Measurements from ENCODE around the gene AP3D1. TPM values are rescaled to one million over a fixed set of nuclear protein-coding genes. Genes with fewer than 3 reads are reported as not detected.
"Not testable (repeated sequence)": the region's sequence is repeated elsewhere in the genome, so short reads cannot be mapped to it uniquely, and the experiment has no call there.

AP3D1 gene
- total RNA-seq, 4 donors from 2014 or later = 71.0 to 139 (median 99.0) TPM

- Histone ChIP-seq H3K36me3 (no peaks in the 10 kb centered on the region), H3K4me3 (no peak overlapping the region), H3K27ac (peak overlapping the region; percentile 61 to 86 (median 76)), H3K27me3 (no peaks in the 10 kb centered on the region), H3K4me1 (peaks cover 47 to 66% of the 10 kb centered on the region in 2 donors), H3K9me3 (no peaks in the 10 kb centered on the region)
- intact Hi-C loops (cut with DNase I; ENCODE audit: low total_unique reads) = loop anchor here (10.0 kb wide), 2 partner anchors 945 to 1975 kb away; partner anchors contain the start of gene ZBTB7A
- in situ Hi-C loops (cut with MboI; ENCODE audit: low sequenced_read_pairs in 4 of 4) = no loop called here
- no peak for DNase-seq
- ATAC-seq = no peak
- TF ChIP-seq POLR2A (IDR thresholded peaks at IDR 0.05) = no peak
- TF ChIP-seq, protein P1, sequence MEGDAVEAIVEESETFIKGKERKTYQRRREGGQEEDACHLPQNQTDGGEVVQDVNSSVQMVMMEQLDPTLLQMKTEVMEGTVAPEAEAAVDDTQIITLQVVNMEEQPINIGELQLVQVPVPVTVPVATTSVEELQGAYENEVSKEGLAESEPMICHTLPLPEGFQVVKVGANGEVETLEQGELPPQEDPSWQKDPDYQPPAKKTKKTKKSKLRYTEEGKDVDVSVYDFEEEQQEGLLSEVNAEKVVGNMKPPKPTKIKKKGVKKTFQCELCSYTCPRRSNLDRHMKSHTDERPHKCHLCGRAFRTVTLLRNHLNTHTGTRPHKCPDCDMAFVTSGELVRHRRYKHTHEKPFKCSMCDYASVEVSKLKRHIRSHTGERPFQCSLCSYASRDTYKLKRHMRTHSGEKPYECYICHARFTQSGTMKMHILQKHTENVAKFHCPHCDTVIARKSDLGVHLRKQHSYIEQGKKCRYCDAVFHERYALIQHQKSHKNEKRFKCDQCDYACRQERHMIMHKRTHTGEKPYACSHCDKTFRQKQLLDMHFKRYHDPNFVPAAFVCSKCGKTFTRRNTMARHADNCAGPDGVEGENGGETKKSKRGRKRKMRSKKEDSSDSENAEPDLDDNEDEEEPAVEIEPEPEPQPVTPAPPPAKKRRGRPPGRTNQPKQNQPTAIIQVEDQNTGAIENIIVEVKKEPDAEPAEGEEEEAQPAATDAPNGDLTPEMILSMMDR (IDR thresholded peaks at IDR 0.05 in 4 of 5, conservative IDR thresholded peaks at IDR 0.05 in 1 of 5) = no peak
These were observed 61.7 kb downstream of the AP3D1 start for GRCh38 chr19:2089727-2090053.

GRCh38 chr19:2089001-2089711, 62.2 kb downstream of the AP3D1 start:
- no peak for ATAC-seq
- in situ Hi-C loops (cut with MboI; ENCODE audit: low sequenced_read_pairs in 4 of 4) = no loop called here
- Histone ChIP-seq H3K9me3 (no peaks in the 10 kb centered on the region), H3K27me3 (no peaks in the 10 kb centered on the region), H3K4me1 (peaks cover 44 to 62% of the 10 kb centered on the region in 2 donors), H3K4me3 (no peak overlapping the region), H3K27ac (peak overlapping the region; percentile 61 to 86 (median 76)), H3K36me3 (no peaks in the 10 kb centered on the region)
- no peak for DNase-seq
- intact Hi-C loops (cut with DNase I; ENCODE audit: low total_unique reads) = no loop called here
- TF ChIP-seq, protein P1 (IDR thresholded peaks at IDR 0.05 in 4 of 5, conservative IDR thresholded peaks at IDR 0.05 in 1 of 5) = no peak
- TF ChIP-seq POLR2A (IDR thresholded peaks at IDR 0.05) = no peak

DNA sequence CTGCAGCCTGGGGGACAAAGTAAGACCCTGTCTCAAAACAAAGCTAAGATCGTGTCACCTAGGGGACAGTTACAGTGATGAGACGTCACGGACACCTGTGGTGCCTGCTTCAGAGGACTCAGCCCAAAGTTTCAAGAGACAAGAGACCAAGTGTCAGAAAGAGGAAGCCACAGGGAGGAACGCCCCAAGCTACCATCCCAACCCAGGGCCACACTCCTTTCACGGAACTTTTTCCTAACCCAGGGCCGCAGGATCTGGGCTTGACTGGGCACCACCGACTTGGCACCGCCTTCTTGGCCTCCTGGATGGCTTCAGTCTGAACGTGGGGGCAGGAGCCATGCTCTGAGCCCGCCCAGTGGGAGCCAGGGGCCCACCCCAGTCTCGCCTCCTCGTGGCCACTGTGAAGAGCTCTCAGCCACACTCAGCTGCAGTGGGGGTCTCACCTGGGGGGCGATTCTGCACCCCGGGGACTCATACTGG, 63.7 kb downstream of the AP3D1 start:
- Histone ChIP-seq H3K4me3 (no peak overlapping the region), H3K9me3 (no peaks in the 10 kb centered on the region), H3K27me3 (no peaks in the 10 kb centered on the region), H3K4me1 (peaks cover 36 to 54% of the 10 kb centered on the region in 2 donors), H3K27ac (peak overlapping the region; percentile 60 to 78 (median 71)), H3K36me3 (no peaks in the 10 kb centered on the region)
- intact Hi-C loops (cut with DNase I; ENCODE audit: low total_unique reads) = no loop called here
- ATAC-seq (no peak), DNase-seq (no peak)
- in situ Hi-C loops (cut with MboI; ENCODE audit: low sequenced_read_pairs in 4 of 4) = no loop called here
- TF ChIP-seq, protein P1 (IDR thresholded peaks at IDR 0.05 in 4 of 5, conservative IDR thresholded peaks at IDR 0.05 in 1 of 5) = no peak
- no peak for TF ChIP-seq POLR2A (IDR thresholded peaks at IDR 0.05)

- peak; percentile 59 to 86 for DNase-seq
- H3K27ac ChIP-seq = peak overlapping the region; percentile 60 to 78 (median 71)
- peak in 1 of 2 donors; percentile 35 for TF ChIP-seq POLR2A (IDR thresholded peaks at IDR 0.05)
- H3K9me3 ChIP-seq; H3K27me3 ChIP-seq; H3K36me3 ChIP-seq; intact Hi-C loops (cut with DNase I; ENCODE audit: low total_unique reads); H3K4me3 ChIP-seq; in situ Hi-C loops (cut with MboI; ENCODE audit: low sequenced_read_pairs in 4 of 4): not testable (repeated sequence)
- peak; percentile 79 for ATAC-seq
- peaks cover 32 to 47% of the 10 kb centered on the region in 2 donors for H3K4me1 ChIP-seq
These were observed 64.4 kb downstream of the AP3D1 start for GRCh38 chr19:2086695-2087620.
